ENCODE data around the gene MICAL3. TPM values are rescaled to one million over a fixed set of nuclear protein-coding genes. Genes with fewer than 3 reads are reported as not detected.

Gene MICAL3
- total and polyA plus RNA-seq, 9 donors: 17.5 to 106 (median 81.3) TPM

DNA sequence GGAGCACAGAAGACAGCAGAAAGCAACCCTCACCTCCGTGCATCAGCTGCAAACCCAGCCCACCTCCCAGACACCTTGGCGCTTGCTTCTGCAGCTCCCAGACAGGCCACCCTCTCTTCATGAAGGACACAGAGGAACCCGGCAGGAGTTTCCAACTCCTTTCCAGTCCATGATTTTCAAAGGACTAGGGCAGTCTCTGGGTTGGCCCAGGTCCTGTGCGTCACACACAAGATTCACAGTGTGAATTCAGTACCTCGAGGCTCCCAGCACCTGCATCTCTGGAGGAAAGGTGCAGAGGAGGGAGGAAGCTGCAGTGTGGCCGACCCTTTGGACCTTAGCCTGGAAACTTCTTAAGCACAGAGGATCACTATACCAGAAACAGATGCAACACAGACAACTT is 189.1 kb downstream of the MICAL3 start:
- DNase-seq: no peak
- Histone ChIP-seq H3K4me1 (ENCODE audit: insufficient read depth) (no peaks in the 10 kb centered on the region), H3K9me3 (no peaks in the 10 kb centered on the region), H3K27me3 (no peaks in the 10 kb centered on the region), H3K4me3 (no peak overlapping the region), H3K27ac (no peak overlapping the region), H3K36me3 (no peaks in the 10 kb centered on the region)
- WGBS, 3 donors: 86 to 96% (median 91%) methylated on average over 6 of the region's 6 CpGs
- intact Hi-C loops (cut with DNase I): loop anchor here in 3 of 4 donors (2.0 to 10.0 kb wide), 2 partner anchors 50 to 54 kb away; no protein-coding TSS in a partner anchor
- TF ChIP-seq, protein P1, sequence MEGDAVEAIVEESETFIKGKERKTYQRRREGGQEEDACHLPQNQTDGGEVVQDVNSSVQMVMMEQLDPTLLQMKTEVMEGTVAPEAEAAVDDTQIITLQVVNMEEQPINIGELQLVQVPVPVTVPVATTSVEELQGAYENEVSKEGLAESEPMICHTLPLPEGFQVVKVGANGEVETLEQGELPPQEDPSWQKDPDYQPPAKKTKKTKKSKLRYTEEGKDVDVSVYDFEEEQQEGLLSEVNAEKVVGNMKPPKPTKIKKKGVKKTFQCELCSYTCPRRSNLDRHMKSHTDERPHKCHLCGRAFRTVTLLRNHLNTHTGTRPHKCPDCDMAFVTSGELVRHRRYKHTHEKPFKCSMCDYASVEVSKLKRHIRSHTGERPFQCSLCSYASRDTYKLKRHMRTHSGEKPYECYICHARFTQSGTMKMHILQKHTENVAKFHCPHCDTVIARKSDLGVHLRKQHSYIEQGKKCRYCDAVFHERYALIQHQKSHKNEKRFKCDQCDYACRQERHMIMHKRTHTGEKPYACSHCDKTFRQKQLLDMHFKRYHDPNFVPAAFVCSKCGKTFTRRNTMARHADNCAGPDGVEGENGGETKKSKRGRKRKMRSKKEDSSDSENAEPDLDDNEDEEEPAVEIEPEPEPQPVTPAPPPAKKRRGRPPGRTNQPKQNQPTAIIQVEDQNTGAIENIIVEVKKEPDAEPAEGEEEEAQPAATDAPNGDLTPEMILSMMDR (IDR thresholded peaks at IDR 0.05): no peak
- no peak for TF ChIP-seq POLR2A (IDR thresholded peaks at IDR 0.05)

DNA sequence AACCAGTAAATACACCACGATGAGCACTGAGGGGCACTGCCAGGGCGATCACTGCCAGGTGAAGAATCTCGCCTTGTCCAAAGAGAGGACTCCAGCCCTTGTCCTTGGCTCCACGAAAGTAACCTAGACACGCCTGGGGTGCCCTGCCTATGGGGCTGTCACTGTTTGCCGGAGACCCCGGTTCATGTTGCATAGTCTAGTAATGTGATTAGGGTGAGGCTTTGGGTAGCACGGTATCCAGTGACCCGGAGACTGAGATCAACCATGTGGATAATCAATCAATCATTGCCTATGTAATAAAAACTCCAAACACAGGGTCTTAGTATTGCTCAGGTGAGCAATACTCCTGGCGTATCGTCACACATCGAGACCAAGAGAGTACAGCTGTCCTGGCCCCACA is 190.9 kb downstream of the MICAL3 start:
- no peak for DNase-seq
- WGBS, 3 donors: 85 to 96% (median 87%) methylated on average over 11 to 12 of the region's 12 CpGs
- TF ChIP-seq EP300 (IDR thresholded peaks at IDR 0.05) (no peak), POLR2A (IDR thresholded peaks at IDR 0.05) (no peak)
- TF ChIP-seq, protein P1 (IDR thresholded peaks at IDR 0.05): no peak
- no peak overlapping the region for H3K27ac ChIP-seq
- intact Hi-C loops (cut with DNase I): loop anchor here in 3 of 4 donors (5.0 to 10.0 kb wide), 3 partner anchors 51 to 244 kb away; partner anchors contain the start of genes MICAL3 (in 1 of the 3) and PEX26 (in 1 of the 3)
- H3K9me3 ChIP-seq: no peaks in the 10 kb centered on the region
- H3K27me3 ChIP-seq: no peaks in the 10 kb centered on the region
- no peaks in the 10 kb centered on the region for H3K36me3 ChIP-seq
- H3K4me3 ChIP-seq: no peak overlapping the region
- no peaks in the 10 kb centered on the region for H3K4me1 ChIP-seq (ENCODE audit: insufficient read depth)

DNA sequence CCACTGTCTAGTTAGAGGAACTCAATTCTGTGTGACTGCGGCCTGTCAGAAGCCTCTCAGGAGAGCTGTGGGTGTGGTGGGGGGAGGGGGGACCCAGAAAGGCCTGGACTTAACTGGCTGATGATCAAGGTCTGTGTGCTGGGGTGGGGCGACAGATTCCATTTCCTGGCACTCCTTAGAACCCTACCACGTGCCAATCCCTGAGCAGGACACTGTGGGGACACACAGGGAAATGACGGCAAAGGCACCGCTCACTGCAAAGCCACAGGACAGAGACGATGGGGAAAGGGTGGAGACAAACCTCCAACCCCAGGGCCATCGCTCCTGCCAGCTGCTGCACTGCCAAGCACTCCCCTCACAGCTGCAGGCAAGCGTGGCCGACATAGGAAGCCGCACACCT is 191.7 kb downstream of the MICAL3 start:
- Histone ChIP-seq H3K27ac (peak overlapping the region in 1 of 2 donors; percentile 36), H3K9me3 (no peaks in the 10 kb centered on the region), H3K36me3 (no peaks in the 10 kb centered on the region), H3K27me3 (no peaks in the 10 kb centered on the region), H3K4me3 (no peak overlapping the region), H3K4me1 (ENCODE audit: insufficient read depth) (no peaks in the 10 kb centered on the region)
- intact Hi-C loops (cut with DNase I): loop anchor here in 3 of 4 donors (5.0 to 10.0 kb wide), 3 partner anchors 52 to 245 kb away; partner anchors contain the start of genes MICAL3 (in 1 of the 3) and PEX26 (in 1 of the 3)
- TF ChIP-seq EP300 (IDR thresholded peaks at IDR 0.05) (no peak), POLR2A (IDR thresholded peaks at IDR 0.05) (no peak)
- TF ChIP-seq, protein P1 (IDR thresholded peaks at IDR 0.05): no peak
- DNase-seq: no peak
- 83 to 90% (median 84%) methylated on average over 10 of the region's 10 CpGs for WGBS, 3 donors

DNA sequence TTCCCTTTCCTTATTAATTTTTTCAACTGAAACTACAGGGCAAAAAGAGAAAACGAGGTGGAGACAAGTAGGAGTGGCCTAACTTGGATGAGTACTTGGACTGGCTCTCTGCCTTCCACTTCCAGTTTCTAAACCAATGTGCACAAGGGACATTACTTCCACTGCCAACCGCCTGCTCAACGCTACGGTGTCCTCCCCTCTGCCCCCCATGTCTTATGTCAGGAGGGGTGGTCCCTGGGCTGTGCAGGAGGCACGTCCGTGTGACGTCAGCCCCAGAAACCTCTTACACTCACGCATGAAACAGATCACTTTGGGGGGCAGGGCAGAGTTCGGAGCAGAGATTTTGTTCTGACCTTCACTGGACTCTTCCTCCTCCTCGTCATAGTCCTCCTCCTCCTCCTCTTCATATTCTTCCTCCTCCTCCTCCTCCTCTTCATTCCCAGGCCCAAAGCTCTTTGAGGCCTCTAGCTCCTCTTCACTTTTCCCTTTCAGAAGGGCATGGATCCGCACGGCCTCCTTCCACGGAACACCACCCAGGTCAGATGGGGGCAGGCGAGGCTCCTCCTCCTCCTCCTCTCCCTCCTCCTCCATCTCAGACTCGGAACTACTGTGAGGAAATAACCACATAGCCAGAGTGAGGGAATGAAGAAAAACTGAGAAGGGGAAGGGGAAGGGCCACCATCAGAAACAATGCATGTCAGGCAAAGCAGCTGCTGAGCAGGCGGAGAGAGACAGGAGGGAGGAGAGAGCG is 192.7 kb downstream of the MICAL3 start:
- TF ChIP-seq POLR2A (IDR thresholded peaks at IDR 0.05): no peak
- TF ChIP-seq, protein P1 (IDR thresholded peaks at IDR 0.05): no peak
- TF ChIP-seq EP300 (IDR thresholded peaks at IDR 0.05): no peak
- 55 to 68% (median 67%) methylated on average over 17 of the region's 17 CpGs for WGBS, 3 donors
- no peaks in the 10 kb centered on the region for H3K9me3 ChIP-seq
- H3K4me3 ChIP-seq: no peak overlapping the region
- intact Hi-C loops (cut with DNase I): loop anchor here (2.0 to 10.0 kb wide), 5 partner anchors 53 to 246 kb away; partner anchors contain the start of genes PEX26 (in 3 of the 4) and MICAL3 (in 1 of the 4)
- peak overlapping the region; percentile 4 to 36 for H3K27ac ChIP-seq
- DNase-seq: peak in 3 of 5 donors; percentile 55 to 63 (median 59)
- H3K36me3 ChIP-seq: no peaks in the 10 kb centered on the region
- no peaks in the 10 kb centered on the region for H3K4me1 ChIP-seq (ENCODE audit: insufficient read depth)
- H3K27me3 ChIP-seq: no peaks in the 10 kb centered on the region
